ENCODE data around the gene ACSL3.
"Not testable (repeated sequence)": the region's sequence is repeated elsewhere in the genome, so short reads cannot be mapped to it uniquely, and the experiment has no call there.

The ACSL3 gene

DNA sequence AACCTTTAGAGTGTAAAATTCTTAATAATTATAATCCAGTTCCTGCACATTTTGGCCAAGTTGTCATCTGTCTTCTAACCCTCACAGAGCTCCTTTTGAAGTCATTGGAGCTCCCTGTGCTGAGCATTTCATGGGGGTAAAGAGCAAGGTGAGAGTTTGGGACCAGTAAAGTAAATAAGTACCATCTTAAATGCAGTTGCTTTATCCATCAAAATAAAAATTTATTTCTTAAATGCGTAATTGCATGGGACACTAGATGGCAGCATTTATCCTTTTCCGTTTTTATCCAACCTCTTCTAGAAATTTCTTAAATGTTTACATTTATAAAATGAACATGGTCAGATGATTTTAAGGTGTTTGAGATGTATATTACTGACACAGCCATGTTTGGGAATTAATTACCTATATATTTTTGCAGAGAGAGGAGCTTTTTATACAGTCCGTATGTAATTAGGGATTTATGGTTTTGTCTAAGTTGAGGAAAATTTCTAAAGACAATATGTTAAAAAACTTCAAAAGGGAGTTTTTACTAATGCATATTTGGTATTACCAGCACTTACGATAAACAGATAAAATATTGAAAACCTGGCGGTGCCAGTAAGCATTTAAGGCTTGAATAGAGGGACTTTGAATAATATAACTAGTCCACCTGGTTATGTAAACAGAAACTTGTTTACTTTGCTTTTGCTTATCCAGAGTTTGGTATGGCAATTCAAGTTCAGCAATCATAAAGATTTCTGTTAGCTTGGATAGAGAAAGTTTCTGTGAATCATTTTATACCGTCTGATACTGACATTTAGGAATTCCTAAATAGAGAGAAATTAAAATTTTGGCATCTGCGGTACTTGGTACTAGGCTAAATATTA, 54.5 kb downstream of the ACSL3 start:
- no peak for DNase-seq
- ATAC-seq, result no peak

DNA sequence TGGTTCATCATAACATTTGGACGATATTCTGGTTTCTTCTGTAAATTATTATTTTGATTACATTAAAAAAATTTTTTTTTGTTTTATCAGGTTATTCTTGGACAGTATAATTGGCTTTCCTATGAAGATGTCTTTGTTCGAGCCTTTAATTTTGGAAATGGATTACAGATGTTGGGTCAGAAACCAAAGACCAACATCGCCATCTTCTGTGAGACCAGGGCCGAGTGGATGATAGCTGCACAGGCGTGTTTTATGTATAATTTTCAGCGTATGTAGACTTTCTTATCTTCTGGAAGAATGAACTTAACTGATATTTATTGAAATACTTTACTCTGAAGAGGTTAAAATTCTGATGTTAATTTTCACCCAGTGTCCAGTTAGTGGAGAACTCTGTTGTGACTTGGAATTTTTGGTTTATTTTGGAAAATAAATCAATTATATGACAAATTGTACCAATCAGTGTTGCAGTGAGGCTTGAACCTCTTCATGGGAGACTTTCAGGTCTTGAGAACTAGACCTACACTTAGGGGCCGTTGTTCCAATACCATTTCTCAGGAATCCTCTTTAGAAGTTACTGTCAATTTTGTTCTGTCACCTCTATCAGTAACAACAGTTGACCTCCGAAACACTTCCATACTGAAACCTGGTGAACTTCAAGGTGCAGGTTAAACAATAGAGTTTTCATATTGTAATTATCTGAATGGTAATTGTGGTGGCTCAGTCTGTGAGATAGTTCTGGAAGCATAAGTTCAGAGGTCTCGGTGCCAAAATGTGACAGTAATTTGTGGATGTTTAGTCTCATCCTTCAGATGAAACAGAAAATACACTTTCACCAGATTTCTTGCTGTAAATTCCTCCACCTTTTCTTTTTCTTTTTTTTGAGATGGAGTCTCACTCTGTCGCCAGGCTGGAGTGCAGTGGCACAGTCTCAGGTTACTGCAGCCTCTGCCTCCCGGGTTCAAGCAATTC, 55.7 kb downstream of the ACSL3 start:
- no peak for ATAC-seq

DNA sequence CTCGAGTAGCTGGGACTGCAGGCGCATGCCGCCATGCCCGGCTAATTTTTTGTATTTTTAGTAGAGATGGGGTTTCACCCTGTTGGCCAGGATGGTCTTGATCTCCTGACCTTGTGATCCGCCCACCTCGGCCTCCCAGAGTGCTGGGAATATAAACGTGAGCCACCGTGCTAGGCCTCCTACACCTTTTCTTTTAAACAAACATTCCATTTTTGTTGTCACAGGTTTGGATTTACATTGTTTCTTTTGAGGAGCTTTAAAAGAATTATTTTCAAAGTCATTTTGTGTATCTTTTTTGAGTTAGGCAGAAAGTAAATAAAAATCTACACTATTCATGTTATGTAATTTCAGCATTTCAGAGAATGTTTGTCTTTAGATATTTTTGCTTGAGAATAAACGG, 56.4 kb downstream of the ACSL3 start:
- DNase-seq, result not testable (repeated sequence)

More for the DNA sequence above, 55.7 kb downstream of the ACSL3 start:
- no peak for DNase-seq

DNA sequence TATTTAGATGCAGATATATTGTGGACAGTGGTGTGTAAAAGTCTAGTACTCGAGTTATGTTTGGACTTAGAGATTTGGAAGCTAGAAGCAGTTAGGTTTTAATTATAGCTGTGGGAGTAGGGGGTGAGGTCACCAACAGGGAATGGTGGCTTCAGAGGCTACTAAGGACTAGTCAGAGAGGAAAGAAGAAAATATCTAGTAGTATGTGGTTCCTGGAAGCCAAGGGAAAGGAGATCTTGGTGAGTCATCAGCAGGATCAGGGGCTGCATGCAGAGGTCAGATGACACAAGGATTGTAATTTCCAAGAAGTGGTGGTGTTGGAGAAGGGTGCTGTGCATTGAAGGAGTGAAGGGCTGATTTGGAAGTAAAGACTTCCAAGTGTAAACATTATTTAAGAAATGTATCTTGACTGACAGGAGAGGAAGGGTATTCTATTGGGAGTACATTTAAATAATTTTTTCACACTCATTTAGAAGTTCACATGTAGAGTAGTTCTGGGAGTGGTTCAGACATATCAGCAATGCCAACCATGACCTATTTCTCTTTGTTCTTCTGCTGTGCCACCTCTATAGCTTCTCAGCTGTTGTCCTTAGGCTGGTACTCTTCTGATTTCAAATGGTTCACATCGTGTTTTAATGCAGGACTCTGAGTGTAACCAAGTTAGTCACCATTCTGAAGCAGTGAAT, 59.1 kb downstream of the ACSL3 start:
- DNase-seq, result no peak

More for the DNA sequence above, 56.4 kb downstream of the ACSL3 start:
- ATAC-seq, result not testable (repeated sequence)

DNA sequence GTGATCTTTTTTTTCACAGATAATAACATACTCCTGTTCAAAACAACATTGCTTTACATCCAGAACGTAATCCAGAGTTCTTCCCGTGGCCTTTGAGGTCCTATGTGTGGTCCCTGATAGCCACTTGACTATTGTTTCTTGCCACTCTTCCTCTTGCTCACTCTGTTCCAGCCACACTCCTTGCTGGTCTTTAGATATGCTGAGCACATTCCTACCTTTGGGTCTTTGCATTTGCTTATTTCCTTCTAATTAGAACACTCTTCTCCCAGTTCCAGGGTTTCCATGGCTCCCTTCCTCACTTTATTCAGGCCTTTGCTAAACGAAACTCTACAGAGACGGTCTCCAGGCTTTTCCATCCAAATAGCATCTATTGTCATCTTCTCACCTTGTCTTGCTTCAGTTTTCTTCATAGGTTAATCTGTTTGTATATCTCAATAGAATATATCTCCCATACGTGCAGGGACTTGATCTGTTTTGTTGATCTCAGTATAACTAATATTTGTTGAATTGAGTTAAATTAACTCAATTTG, 59.9 kb downstream of the ACSL3 start:
- no peak for ATAC-seq

More for the DNA sequence above, 59.1 kb downstream of the ACSL3 start:
- no peak for ATAC-seq

DNA sequence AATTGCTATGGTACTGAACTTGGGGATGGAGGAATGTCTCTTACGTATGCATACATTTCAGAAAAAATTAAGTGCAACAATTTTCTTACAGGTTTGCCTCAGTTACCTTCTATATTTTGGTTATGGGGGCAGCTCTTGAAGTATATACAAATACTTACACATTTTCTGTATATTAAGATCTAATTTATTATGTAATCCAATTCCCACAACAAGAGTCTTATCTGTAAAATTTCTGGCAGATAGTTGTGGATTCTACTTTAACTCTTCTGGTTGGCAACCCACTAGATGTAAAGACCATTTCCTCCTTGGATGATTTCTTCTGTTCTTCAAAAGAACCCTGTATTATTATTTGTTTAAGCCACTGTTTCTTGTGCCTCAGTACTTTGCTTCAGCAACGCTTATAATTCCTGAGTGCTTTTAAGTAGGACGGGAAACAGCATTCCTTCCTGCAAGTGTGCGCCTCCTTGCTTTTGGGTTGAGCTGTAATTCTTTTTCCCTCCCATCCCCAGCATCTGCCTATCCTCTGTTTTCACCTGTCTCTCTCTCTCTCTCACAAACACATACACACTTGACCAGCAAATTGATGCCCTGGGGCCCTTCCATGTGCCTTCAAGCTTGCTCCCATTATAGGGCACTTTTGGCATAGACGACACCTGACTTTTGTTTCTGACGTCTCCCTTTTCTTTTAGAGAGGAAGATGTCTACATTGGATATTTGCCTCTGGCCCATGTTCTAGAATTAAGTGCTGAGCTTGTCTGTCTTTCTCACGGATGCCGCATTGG, 61.4 kb downstream of the ACSL3 start:
- DNase-seq (no peak), ATAC-seq (no peak)

More for the DNA sequence above, 59.9 kb downstream of the ACSL3 start:
- DNase-seq, result no peak

DNA sequence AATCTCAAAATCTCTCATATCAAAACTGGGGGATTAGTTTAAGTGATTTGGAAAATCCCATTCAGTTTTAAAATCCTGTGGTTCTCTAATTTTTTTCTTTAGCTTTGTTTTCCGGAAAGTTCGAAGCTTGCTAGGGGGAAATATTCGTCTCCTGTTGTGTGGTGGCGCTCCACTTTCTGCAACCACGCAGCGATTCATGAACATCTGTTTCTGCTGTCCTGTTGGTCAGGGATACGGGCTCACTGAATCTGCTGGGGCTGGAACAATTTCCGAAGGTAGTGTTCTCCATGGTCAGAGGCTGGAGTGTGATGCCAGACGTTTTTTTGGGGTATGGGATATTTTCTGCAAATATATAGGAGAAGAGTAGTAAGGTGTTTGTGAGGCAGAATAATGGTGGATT, 66.1 kb downstream of the ACSL3 start:
- no peak for DNase-seq
- no peak for ATAC-seq

DNA sequence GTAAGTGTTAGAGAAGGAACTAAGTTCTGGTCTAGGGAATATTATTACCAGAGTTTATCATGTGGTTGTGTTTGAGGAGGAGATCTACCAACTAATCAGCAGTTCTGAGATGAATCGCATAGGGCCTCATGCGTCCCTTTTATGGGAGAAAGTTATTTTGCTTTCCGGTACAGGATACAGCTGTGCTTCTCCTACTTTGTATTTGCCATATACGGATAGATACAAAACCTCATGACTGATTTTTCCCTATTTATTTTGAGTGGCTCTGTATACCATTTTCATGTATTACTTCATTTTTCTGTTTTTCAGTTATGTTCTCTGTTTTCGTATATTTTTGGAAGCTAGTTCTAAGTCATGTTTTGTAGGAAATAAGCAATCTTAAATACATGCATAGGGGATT, 66.8 kb downstream of the ACSL3 start:
- DNase-seq, result no peak

DNA sequence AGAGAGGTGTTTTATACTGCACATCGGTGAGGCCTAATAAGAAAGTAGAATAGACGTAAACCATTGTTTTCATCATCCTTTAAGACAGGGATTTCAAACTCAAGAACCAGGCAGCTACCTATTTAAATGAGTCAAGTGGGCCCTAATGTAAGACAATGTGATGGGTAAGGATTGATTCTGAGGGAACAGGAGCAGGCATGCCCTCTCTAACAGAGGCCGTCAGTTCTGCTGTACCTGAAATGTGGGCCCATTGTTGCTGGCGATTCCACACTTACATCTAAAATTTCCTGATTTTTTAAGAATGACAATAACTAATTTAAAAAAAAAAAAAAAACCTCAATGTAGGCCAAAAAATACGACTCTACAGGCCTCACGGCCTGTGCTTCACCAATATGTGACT, 67.5 kb downstream of the ACSL3 start:
- ATAC-seq, result no peak

More for the DNA sequence above, 66.8 kb downstream of the ACSL3 start:
- ATAC-seq, result no peak

DNA sequence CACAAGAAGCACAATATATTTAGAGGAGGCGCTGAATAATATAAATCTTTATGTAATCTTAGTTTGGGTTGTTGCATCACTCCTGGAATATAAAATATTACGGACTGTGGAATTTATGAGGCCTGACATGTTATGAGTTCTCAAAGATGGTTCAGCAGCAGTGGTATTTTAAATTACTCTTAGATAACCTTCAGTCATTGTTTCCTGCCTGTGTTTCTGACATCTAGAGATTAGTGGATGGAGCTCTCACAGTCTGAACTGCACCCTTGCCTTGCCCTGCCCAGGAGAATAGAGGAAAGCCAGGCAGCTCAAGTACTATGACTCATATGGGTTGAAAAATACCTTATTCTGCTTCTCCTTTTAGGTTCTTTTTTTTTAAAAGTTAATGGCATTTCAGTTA, 70.0 kb downstream of the ACSL3 start:
- no peak for ATAC-seq

More for the DNA sequence above, 67.5 kb downstream of the ACSL3 start:
- no peak for DNase-seq

DNA sequence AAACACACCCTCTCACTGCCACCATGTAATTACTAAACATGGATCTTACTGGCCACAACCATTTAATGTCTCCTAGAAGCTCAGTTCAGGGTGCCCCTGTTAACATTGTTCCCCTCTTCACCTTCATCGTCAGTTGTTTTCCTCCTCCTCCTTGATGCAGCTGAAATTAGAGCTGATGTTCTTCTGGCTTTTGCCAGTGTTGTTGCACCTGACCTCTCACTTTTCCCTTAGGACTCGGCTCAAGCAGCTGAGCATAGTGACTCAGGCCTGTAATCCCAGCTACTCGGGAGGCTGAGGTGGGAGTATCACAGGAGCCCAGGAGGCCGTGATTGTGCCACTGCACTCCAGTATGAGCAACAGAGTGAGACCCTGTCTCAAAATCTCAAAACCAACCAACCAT, 70.8 kb downstream of the ACSL3 start:
- no peak for ATAC-seq
- no peak for DNase-seq

More for the DNA sequence above, 70.0 kb downstream of the ACSL3 start:
- no peak for DNase-seq

DNA sequence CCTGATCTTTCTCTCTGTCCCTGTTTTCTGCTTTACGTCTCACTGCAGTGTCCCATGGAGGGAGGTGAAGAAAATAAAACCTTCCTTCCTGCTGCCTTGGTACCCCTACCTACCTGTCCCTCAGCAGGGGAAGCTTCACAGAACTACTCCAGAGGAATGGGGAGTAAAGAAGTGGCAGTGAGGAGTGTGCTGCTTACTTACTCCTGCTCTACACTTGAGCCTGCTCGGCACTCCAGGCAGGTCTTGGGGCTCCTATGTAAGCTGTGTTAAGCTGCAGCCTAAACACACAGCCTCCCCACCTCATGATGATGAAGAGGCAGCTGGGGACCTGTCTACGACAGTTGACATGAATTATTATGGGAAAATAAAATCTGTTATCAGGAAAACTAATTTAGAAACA, 72.6 kb downstream of the ACSL3 start:
- no peak for ATAC-seq
- DNase-seq, result no peak

DNA sequence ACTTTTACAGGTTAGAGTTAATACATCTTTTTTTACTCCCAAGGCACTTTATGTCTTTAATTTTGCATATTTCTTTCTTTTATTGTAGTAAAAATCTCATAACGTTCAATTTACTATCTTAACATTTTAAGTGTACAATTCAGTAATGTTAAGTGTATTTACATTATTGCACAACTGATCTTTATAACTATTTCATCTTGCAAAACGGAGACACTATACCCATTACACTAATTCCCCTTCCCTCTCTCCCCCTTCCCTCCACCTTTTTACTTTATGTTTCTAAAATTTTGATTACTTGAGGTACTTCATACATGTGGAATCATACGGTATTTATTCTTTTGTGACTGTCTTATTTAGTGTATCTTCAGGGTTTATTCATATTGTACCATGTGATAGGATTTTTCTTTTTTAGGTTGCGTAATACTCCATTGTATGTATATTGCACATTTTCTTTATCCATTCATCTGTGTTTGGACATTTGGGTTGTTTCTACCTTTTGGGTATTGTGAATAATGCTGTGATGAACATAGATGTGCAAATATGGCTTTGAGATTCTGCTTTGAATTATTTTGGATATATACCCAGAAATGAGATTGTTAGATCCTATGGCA, 75.0 kb downstream of the ACSL3 start:
- DNase-seq, result no peak
- ATAC-seq, result no peak

DNA sequence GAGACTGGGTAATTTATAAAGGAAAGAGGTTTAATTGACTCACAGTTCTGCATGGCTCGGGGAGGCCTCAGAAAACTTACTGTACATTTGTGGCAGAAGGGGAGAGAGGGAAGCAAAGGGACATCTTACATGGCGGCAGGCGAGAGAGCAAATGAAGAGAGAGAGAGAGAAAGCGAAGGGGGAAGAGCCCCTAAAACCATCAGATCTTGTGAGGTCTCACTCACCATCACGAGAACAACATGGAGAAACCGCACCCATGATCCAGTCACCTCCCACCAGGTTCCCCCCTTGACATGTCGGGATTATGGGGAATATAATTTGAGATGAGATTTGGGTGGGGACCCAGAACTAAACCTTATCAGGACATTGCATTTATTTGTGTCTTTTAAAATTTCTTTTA, 75.9 kb downstream of the ACSL3 start:
- DNase-seq, result no peak
- ATAC-seq, result no peak

DNA sequence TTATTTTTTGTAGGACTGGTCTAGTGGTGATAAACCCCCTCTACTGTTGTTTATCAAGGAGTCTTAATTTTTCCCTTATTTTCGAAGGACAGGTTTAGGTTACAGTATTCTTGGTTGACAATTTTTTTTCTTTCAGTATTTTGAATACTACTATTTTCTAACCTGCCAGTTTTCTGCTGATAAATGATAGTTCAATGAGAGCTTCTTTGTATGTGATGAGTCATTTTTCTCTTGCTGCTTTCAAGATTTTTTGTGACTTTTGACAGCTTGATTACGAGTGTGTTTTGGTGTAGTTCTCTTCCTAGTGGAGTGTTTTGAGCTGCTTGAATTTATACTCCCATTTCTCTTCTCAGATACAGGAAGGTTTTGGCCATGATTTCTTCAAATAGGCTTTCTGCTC, 77.5 kb downstream of the ACSL3 start:
- no peak for DNase-seq
- no peak for ATAC-seq

DNA sequence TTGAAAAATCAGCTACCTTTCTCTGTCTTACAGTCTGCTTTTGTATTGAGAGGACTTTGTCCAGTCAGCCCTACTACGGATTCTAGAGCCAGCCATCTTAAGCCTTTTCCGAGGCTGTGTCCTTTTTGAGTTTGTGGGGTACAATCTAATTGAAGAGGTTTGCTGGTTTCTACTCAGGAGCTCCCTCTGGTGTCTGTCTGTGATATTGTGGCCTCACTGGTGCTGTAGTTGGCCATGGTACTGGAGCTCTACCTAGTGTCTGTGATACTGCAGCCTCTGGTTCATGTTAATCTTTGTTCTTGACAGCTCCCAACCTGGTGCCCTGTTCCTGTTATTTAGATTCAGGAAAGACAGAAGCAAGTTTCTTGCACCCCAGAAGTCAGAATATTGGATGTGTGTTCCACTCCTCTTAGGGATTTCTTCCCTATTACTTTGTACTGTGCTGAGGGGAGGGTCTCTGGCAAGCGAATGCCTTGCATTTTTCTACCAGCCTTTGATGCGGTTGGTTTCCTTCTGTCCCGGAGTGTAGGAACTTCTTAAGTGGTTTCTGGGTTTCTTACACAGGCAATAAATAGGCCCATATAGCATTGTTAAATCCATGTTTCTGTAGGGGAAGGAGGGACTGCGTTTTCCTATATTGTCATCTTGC, 78.5 kb downstream of the ACSL3 start:
- peak; percentile 72 for ATAC-seq
- peak; percentile 69 for DNase-seq

DNA sequence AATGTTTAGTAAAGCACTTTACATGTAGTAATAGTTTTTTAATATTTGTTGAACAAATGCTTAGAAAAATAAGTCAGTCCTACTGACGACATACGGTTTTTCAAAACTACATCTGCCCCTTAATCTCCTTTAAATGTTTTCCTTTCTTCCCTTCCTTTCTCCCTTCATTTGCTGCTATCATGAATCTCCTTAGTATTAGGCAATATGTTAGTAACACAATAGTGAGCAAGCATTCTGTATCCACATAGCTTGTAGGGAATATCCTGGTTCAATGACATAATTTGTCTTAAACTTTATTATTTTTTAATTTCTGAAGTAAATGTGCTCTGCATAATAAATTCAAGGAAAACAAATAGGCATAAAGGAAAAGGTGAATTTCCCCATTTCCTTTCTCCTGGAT, 79.1 kb downstream of the ACSL3 start:
- no peak for DNase-seq

DNA sequence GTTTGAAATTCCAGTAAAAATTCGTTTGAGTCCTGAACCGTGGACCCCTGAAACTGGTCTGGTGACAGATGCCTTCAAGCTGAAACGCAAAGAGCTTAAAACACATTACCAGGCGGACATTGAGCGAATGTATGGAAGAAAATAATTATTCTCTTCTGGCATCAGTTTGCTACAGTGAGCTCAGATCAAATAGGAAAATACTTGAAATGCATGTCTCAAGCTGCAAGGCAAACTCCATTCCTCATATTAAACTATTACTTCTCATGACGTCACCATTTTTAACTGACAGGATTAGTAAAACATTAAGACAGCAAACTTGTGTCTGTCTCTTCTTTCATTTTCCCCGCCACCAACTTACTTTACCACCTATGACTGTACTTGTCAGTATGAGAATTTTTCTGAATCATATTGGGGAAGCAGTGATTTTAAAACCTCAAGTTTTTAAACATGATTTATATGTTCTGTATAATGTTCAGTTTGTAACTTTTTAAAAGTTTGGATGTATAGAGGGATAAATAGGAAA, 80.7 kb downstream of the ACSL3 start:
- DNase-seq (no peak), ATAC-seq (no peak)

More for the DNA sequence above, 79.1 kb downstream of the ACSL3 start:
- ATAC-seq, result no peak

DNA sequence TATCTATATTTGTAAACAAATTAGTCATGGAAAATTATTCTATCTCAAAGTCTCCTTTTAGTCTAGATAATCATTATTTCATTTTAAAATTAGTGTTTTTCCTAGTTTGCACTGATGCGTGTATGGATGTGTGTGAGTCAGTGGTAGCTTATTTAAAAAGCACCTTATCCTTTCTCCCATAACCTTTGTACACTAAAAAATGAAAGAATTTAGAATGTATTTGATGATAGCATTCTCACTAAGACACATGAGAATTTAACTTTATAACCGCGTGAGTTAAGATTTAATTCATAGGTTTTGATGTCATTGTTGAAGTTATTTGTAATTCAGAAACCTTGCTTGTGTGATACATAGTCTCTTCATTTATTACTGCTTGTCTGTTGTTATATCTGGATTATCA, 81.7 kb downstream of the ACSL3 start:
- ATAC-seq (no peak), DNase-seq (no peak)

DNA sequence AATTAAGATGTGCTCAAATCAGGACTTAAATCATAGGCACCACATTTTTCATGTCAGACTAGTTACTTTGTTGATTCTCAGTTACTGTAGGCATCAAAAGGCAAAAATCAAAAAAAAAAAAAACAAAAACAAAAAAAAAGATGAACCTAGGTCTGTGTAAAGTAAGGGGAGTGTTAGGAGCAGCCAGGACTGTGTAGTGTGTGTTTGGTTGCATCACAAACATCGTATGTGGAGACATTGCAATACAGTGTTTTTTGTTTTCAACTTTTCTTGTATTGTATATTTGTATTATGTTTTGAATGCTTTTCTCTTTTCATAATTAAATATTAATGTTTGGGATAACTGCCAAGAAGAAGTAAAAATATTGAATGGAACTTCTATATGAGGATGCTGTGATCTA, 82.1 kb downstream of the ACSL3 start:
- ATAC-seq (no peak), DNase-seq (no peak)
